Left lung (tissue), 10 donors: Measurements from ENCODE around the gene KRT76. TPM values are rescaled to one million over a fixed set of nuclear protein-coding genes. Genes with fewer than 3 reads are reported as not detected.

Experiments
- ATAC-seq: fragments of 200-7000 bp; cut with Tn5 transposase; one replicate; pipeline ENCODE4 v1.9.1; 2020; ENCODE audit warnings: moderate library complexity
- DNase-seq, 4 donors: peaks; one replicate each; pipeline ENCODE4 v3.0.0-alpha.2; 2013 to 2020
- H3K27ac ChIP-seq, 2 donors: fragments of 200-600 bp; sonication (generic) in 1 of 2; one replicate each; pipeline versions ENCODE4 v1.5.0 to v1.8.0; 2020 to 2021
- H3K27me3 ChIP-seq, 2 donors: fragments of 200-600 bp; sonication (generic) in 1 of 2; one replicate each; pipeline versions ENCODE4 v1.5.0 to v1.8.0; 2020 to 2021
- H3K36me3 ChIP-seq, 2 donors: fragments of 200-600 bp; sonication (generic) in 1 of 2; one replicate each; pipeline versions ENCODE4 v1.5.0 to v1.8.0; 2020 to 2021
- H3K4me1 ChIP-seq, 2 donors: fragments of 200-600 bp; one replicate each; pipeline ENCODE4 v1.8.0; 2021
- H3K4me3 ChIP-seq, 2 donors: fragments of 200-600 bp; sonication (generic) in 1 of 2; one replicate each; pipeline versions ENCODE4 v1.5.0 to v1.8.0; 2020 to 2021; ENCODE audit warnings: mild to moderate bottlenecking in 1 of 2
- H3K9me3 ChIP-seq, 2 donors: fragments of 200-600 bp; sonication (generic) in 1 of 2; one replicate each; pipeline versions ENCODE4 v1.5.0 to v1.8.0; 2020 to 2021
- CTCF ChIP-seq, 2 donors: fragments of 200-600 bp; sonication (generic) in 1 of 2; IDR thresholded peaks; one replicate each; pipeline versions ENCODE4 v1.5.0 to v1.8.0; 2021; ENCODE audit warnings: antibody characterized with exemption in 2 of 2
- intact Hi-C, 2 donors: fragments of 100-400 bp; cut with DNase I; formaldehyde crosslinking; loops; one replicate each; pipeline versions ENCODE4 v1.11.2 to v1.14.2; 2022
- polyA plus RNA-seq, 6 donors: library from polyadenylated mRNA; unstranded; fragments of 120-200 nt; gene quantifications; one replicate each; pipeline ENCODE4 v1.2.1, GENCODE V29; 2013; ENCODE audit not compliant: insufficient read length in 6 of 6
- total RNA-seq, 2 donors: library from RNA; stranded (reverse); fragmentation: NEBNext Ultra II Directional; extraction: Animal tissue kit (Norgen Biotek cat#: 25700); gene quantifications; one replicate each; pipeline ENCODE4 v1.2.1, GENCODE V29; 2021
- donor health status: DM: no; HTN: yes; CAD: no.
- donor health status: DM: no; HTN: no; CAD: no.

KRT76 gene
- total and polyA plus RNA-seq, 8 donors, result not detected

- Histone ChIP-seq H3K4me1 (no peaks in the 10 kb centered on the region), H3K36me3 (no peaks in the 10 kb centered on the region), H3K4me3 (no peak overlapping the region), H3K9me3 (no peaks in the 10 kb centered on the region), H3K27me3 (peaks cover 0 to 57% of the 10 kb centered on the region in 2 donors), H3K27ac (no peak overlapping the region)
- ATAC-seq, result no peak
- TF ChIP-seq CTCF (IDR thresholded peaks at IDR 0.05), result no peak
- intact Hi-C loops, result no loop called here
- DNase-seq, result no peak
These were observed 5.0 kb downstream of the KRT76 start for GRCh38 chr12:52772188-52772587.

- ATAC-seq, result no peak
- Histone ChIP-seq H3K4me3 (no peak overlapping the region), H3K4me1 (no peaks in the 10 kb centered on the region), H3K36me3 (no peaks in the 10 kb centered on the region), H3K27ac (no peak overlapping the region), H3K9me3 (no peaks in the 10 kb centered on the region), H3K27me3 (peaks cover 0 to 54% of the 10 kb centered on the region in 2 donors)
- intact Hi-C loops, result no loop called here
- no peak for TF ChIP-seq CTCF (IDR thresholded peaks at IDR 0.05)
- DNase-seq, result no peak
These were observed 5.6 kb downstream of the KRT76 start for GRCh38 chr12:52771505-52771904.

- ATAC-seq, result no peak
- TF ChIP-seq CTCF (IDR thresholded peaks at IDR 0.05), result no peak
These were observed 6.1 kb downstream of the KRT76 start for GRCh38 chr12:52771088-52771487.

GRCh38 chr12:52769946-52770345, 7.2 kb downstream of the KRT76 start:
- Histone ChIP-seq H3K4me1 (no peaks in the 10 kb centered on the region), H3K27ac (no peak overlapping the region), H3K9me3 (no peaks in the 10 kb centered on the region), H3K4me3 (no peak overlapping the region), H3K36me3 (no peaks in the 10 kb centered on the region), H3K27me3 (peaks cover 0 to 54% of the 10 kb centered on the region in 2 donors)
- no peak for ATAC-seq
- DNase-seq, result no peak
- intact Hi-C loops, result no loop called here
- no peak for TF ChIP-seq CTCF (IDR thresholded peaks at IDR 0.05)

More at GRCh38 chr12:52771088-52771487, 6.1 kb downstream of the KRT76 start:
- Histone ChIP-seq H3K36me3 (no peaks in the 10 kb centered on the region), H3K27ac (no peak overlapping the region), H3K4me3 (no peak overlapping the region), H3K9me3 (no peaks in the 10 kb centered on the region), H3K4me1 (no peaks in the 10 kb centered on the region), H3K27me3 (peaks cover 0 to 54% of the 10 kb centered on the region in 2 donors)
- intact Hi-C loops, result no loop called here
- no peak for DNase-seq

GRCh38 chr12:52769354-52769753, 7.8 kb downstream of the KRT76 start:
- ATAC-seq (no peak), DNase-seq (no peak)
- no peak for TF ChIP-seq CTCF (IDR thresholded peaks at IDR 0.05)
- Histone ChIP-seq H3K4me3 (no peak overlapping the region), H3K9me3 (no peaks in the 10 kb centered on the region), H3K27ac (no peak overlapping the region), H3K27me3 (peaks cover 0 to 53% of the 10 kb centered on the region in 2 donors), H3K36me3 (no peaks in the 10 kb centered on the region), H3K4me1 (no peaks in the 10 kb centered on the region)
- intact Hi-C loops, result no loop called here
